B cell (primary cell): Measurements from ENCODE around the gene MOGAT2. TPM values are rescaled to one million over a fixed set of nuclear protein-coding genes. Genes with fewer than 3 reads are reported as not detected.
"Not testable (repeated sequence)": the region's sequence is repeated elsewhere in the genome, so short reads cannot be mapped to it uniquely, and the experiment has no call there.

Experiments
- ATAC-seq: fragments of 200-7000 bp; cut with Tn5 transposase; one replicate; pipeline ENCODE4 v1.10.0; 2021; ENCODE audit warnings: low read depth, mild to moderate bottlenecking, moderate number of reproducible peaks, moderate library complexity
- CTCF ChIA-PET: fragments of 350-600 bp; sonication (Branson Sonifier 250); formaldehyde crosslinking; loops from one replicate; lab custom pipeline; 2021; ENCODE audit warnings: antibody characterized with exemption, inconsistent platforms; lab: Charles Lee
- POLR2A ChIA-PET: fragments of 350-600 bp; sonication (Branson Sonifier 250); formaldehyde crosslinking; loops from one replicate; lab custom pipeline; 2021; ENCODE audit warnings: antibody characterized with exemption; lab: Charles Lee
- DNase-seq: peaks from one replicate; pipeline ENCODE4 v3.0.0; 2013
- H2AFZ ChIP-seq: 2 replicates; pipeline ENCODE4 v1.6.1; 2012; ENCODE audit warnings: mild to moderate bottlenecking, low read depth, low read length; ENCODE audit not compliant: insufficient read depth, poor library complexity, severe bottlenecking
- H3K27ac ChIP-seq, 2 donors: 1 replicate in 1 of 2; 2 replicates in 1 of 2; pipeline ENCODE4 v1.5.1; 2012 to 2013; ENCODE audit warnings: low read length in 2 of 2, mild to moderate bottlenecking in 2 of 2, moderate library complexity in 1 of 2
- H3K27me3 ChIP-seq, 4 experiments: fragments of 200-600 bp in 1 of 4; sonication (generic) in 1 of 4; replicated peaks in 1 of 4; 1 replicate in 2 of 4; 2 replicates in 2 of 4; pipeline versions ENCODE4 v1.6.1 to v1.7.0; 2013 to 2016; ENCODE audit warnings: low read length in 3 of 4, mild to moderate bottlenecking in 2 of 4, mixed read lengths in 1 of 4, moderate library complexity in 1 of 4; ENCODE audit not compliant: insufficient read depth in 4 of 4, control insufficient read depth in 3 of 4; ENCODE audit errors: control extremely low read depth in 1 of 4
- H3K36me3 ChIP-seq, 2 experiments: replicated peaks in 1 of 2; 1 replicate in 1 of 2; 2 replicates in 1 of 2; pipeline versions ENCODE4 v1.6.1 to v1.7.1; 2013; ENCODE audit warnings: low read length in 1 of 2; ENCODE audit not compliant: insufficient read depth in 2 of 2, control insufficient read depth in 1 of 2; ENCODE audit errors: control extremely low read depth in 1 of 2, extremely low read depth in 1 of 2
- H3K4me1 ChIP-seq, 2 donors: fragments of 200-600 bp in 1 of 2; sonication (generic) in 1 of 2; 1 replicate in 1 of 2; 2 replicates in 1 of 2; pipeline versions ENCODE4 v1.5.1 to v1.6.1; 2013 to 2017; ENCODE audit warnings: low read length in 2 of 2; ENCODE audit not compliant: control insufficient read depth in 2 of 2, insufficient read depth in 2 of 2
- H3K4me2 ChIP-seq: replicated peaks from 2 replicates; pipeline ENCODE3; 2012; ENCODE audit warnings: mild to moderate bottlenecking, low read depth, low read length; ENCODE audit not compliant: poor library complexity, severe bottlenecking
- H3K4me3 ChIP-seq, 5 experiments: fragments of 200-600 bp in 1 of 5; sonication (generic) in 1 of 5; 1 replicate in 3 of 5; 2 replicates in 2 of 5; pipeline versions ENCODE4 v1.5.1 to v1.7.0; 2011 to 2016; ENCODE audit warnings: low read length in 4 of 5, mild to moderate bottlenecking in 4 of 5, low read depth in 2 of 5, control low read depth in 1 of 5, moderate library complexity in 1 of 5; ENCODE audit not compliant: insufficient read depth in 1 of 5; ENCODE audit errors: control extremely low read depth in 1 of 5, extremely low read depth in 1 of 5
- H3K79me2 ChIP-seq: fragments of 200-600 bp; sonication (generic); one replicate; pipeline ENCODE4 v1.6.0; 2016; ENCODE audit warnings: low read length; ENCODE audit not compliant: control insufficient read depth, insufficient read depth
- H3K9ac ChIP-seq: fragments of 200-600 bp; sonication (generic); 2 replicates; pipeline ENCODE4 v1.6.1; 2017; ENCODE audit warnings: mild to moderate bottlenecking, low read length, moderate library complexity
- H3K9me3 ChIP-seq, 3 donors: one replicate each; pipeline versions ENCODE4 v1.6.1 to v1.7.1; 2013; ENCODE audit warnings: low read length in 2 of 3; ENCODE audit not compliant: control insufficient read depth in 2 of 3, insufficient read depth in 1 of 3; ENCODE audit errors: control extremely low read depth in 1 of 3
- H4K20me1 ChIP-seq: 2 replicates; pipeline ENCODE4 v1.6.0; 2012; ENCODE audit warnings: mild to moderate bottlenecking, low read length; ENCODE audit not compliant: insufficient read depth, control insufficient read depth, poor library complexity, severe bottlenecking
- H3K27ac Mint-ChIP-seq: one replicate; pipeline ENCODE4 v1.8.0; 2021; ENCODE audit warnings: mixed read lengths
- H3K27me3 Mint-ChIP-seq: one replicate; pipeline ENCODE4 v1.8.0; 2021; ENCODE audit warnings: mixed read lengths
- H3K4me1 Mint-ChIP-seq: one replicate; pipeline ENCODE4 v1.8.0; 2021; ENCODE audit warnings: mixed read lengths
- H3K4me3 Mint-ChIP-seq: one replicate; pipeline ENCODE4 v1.8.0; 2021; ENCODE audit warnings: mixed read lengths
- H3K9me3 Mint-ChIP-seq: one replicate; pipeline ENCODE4 v1.8.0; 2022; ENCODE audit warnings: mixed read lengths; ENCODE audit not compliant: insufficient read depth
- EZH2 ChIP-seq: IDR thresholded peaks from 2 replicates; pipeline ENCODE4 v1.6.1; 2012; ENCODE audit warnings: borderline replicate concordance, low read depth, mild to moderate bottlenecking, moderate library complexity, low read length; ENCODE audit not compliant: insufficient read depth, poor library complexity, severe bottlenecking
- WGBS: methylation state at CpG from one replicate; pipeline ENCODE4 v1.1.5; 2013; ENCODE audit warnings: missing lambda C conversion rate; ENCODE audit not compliant: insufficient coverage; 5-methylcytosine and 5-hydroxymethylcytosine counted together
- intact Hi-C: fragments of 100-400 bp; cut with micrococcal nuclease; formaldehyde crosslinking; loops from one replicate; pipeline ENCODE4 v1.10.0; 2022
- polyA plus RNA-seq: library from polyadenylated mRNA; depleted of rRNA; stranded (reverse); fragments of >200 nt; gene quantifications from 2 replicates; pipeline ENCODE4 v1.2.3, GENCODE V29; 2012
- total RNA-seq, 2 donors: library from RNA; stranded (reverse); fragments of 120-200 nt in 1 of 2; gene quantifications; 1 replicate in 1 of 2; 2 replicates in 1 of 2; pipeline versions ENCODE4 v1.2.3 to v1.2.4, GENCODE V29; 2013 to 2022
- TF ChIP-seq, protein P1 (sequence below): fragments of 200-600 bp; IDR thresholded peaks from one replicate; pipeline ENCODE4 v1.8.0; 2022; ENCODE audit warnings: antibody characterized with exemption, mild to moderate bottlenecking

MOGAT2 gene
- total and polyA plus RNA-seq, 2 donors (not counting 1 experiment from before 2014, with no cell fraction given): not detected

DNA sequence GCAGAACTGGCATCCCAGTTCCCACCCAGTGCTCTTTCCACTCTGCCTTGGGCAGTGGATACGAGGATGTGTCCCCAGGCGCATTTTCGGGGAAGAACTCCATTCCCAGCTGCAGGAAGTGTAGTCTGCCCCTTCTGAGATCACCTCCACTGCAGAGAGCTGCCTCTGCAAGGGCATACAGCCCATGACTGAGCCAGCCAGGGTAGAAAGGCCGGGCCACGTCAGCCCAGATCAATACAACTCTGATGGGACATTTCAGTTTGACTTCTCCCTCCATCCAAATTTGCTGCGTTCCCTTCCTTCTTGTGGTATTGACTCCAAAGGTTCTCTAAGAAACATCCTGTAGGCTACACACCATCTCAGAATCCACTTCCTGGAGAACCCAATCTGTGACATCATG, 19.7 kb downstream of the MOGAT2 start:
- POLR2A ChIA-PET: no interaction called here
- Histone ChIP-seq H3K4me3 (no peak overlapping the region), H3K27ac (no peak overlapping the region), H3K4me1 (no peaks in the 10 kb centered on the region), H3K27me3 (peaks cover 0 to 6% (median 2%) of the 10 kb centered on the region in 4 experiments), H3K9ac (no peak overlapping the region), H3K4me2 (no peak overlapping the region), H3K9me3 (peaks cover 0 to 3% (median 0%) of the 10 kb centered on the region in 3 donors), H3K36me3 (no peaks in the 10 kb centered on the region), H3K79me2 (no peaks in the 10 kb centered on the region), H4K20me1 (no peaks in the 10 kb centered on the region), H2AFZ (no peak overlapping the region)
- Mint-ChIP-seq H3K9me3 (no peaks in the 10 kb centered on the region), H3K27ac (no peak overlapping the region), H3K4me1 (no peaks in the 10 kb centered on the region), H3K27me3 (peaks cover 23% of the 10 kb centered on the region), H3K4me3 (no peak overlapping the region)
- CTCF ChIA-PET: interaction anchor here (1.0 kb wide), 1 partner anchor 31 kb away, joined by 3 read pairs; no protein-coding TSS in a partner anchor
- no peak for ATAC-seq
- TF ChIP-seq, protein P1, sequence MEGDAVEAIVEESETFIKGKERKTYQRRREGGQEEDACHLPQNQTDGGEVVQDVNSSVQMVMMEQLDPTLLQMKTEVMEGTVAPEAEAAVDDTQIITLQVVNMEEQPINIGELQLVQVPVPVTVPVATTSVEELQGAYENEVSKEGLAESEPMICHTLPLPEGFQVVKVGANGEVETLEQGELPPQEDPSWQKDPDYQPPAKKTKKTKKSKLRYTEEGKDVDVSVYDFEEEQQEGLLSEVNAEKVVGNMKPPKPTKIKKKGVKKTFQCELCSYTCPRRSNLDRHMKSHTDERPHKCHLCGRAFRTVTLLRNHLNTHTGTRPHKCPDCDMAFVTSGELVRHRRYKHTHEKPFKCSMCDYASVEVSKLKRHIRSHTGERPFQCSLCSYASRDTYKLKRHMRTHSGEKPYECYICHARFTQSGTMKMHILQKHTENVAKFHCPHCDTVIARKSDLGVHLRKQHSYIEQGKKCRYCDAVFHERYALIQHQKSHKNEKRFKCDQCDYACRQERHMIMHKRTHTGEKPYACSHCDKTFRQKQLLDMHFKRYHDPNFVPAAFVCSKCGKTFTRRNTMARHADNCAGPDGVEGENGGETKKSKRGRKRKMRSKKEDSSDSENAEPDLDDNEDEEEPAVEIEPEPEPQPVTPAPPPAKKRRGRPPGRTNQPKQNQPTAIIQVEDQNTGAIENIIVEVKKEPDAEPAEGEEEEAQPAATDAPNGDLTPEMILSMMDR: no peak
- intact Hi-C loops: no loop called here
- WGBS: 88% methylated on average over 6 of the region's 6 CpGs
- DNase-seq: no peak

DNA sequence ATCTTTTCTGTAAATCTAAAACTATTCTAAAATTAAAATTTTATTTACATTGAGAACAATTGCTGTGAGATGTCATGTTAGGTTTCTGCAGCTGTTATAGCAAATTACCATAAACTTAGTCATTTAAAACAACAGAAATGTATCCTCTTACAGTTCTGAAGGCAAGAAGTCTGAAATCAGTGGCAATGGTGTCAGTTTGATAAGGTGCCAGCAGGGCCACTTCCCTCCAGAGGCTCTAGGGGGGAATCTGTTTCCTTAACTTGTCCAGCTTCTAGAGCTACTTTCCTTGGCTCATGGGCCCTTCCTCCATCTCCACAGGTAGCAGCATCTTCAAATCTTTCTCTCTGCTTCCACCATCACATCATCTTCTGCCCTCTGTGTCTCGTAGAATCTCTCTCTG, 23.0 kb downstream of the MOGAT2 start:
- no peak for DNase-seq
- Histone ChIP-seq H3K27ac (no peak overlapping the region), H2AFZ (no peak overlapping the region), H4K20me1 (no peaks in the 10 kb centered on the region), H3K4me1 (no peaks in the 10 kb centered on the region), H3K79me2 (no peaks in the 10 kb centered on the region), H3K4me3 (no peak overlapping the region), H3K27me3 (peaks cover 0 to 20% (median 9%) of the 10 kb centered on the region in 4 experiments), H3K4me2 (no peak overlapping the region), H3K9ac (no peak overlapping the region), H3K9me3 (no peaks in the 10 kb centered on the region), H3K36me3 (no peaks in the 10 kb centered on the region)
- no peak overlapping the region for H3K27ac Mint-ChIP-seq
- ChIA-PET CTCF (no interaction called here), POLR2A (no interaction called here)
- TF ChIP-seq, protein P1: no peak
- no peak for TF ChIP-seq EZH2
- H3K9me3 Mint-ChIP-seq: no peaks in the 10 kb centered on the region
- H3K4me3 Mint-ChIP-seq: no peak overlapping the region
- ATAC-seq: no peak
- H3K4me1 Mint-ChIP-seq: no peaks in the 10 kb centered on the region
- intact Hi-C loops: no loop called here
- H3K27me3 Mint-ChIP-seq: peaks cover 35% of the 10 kb centered on the region
- 100% methylated on average over 1 of the region's 1 CpG for WGBS

DNA sequence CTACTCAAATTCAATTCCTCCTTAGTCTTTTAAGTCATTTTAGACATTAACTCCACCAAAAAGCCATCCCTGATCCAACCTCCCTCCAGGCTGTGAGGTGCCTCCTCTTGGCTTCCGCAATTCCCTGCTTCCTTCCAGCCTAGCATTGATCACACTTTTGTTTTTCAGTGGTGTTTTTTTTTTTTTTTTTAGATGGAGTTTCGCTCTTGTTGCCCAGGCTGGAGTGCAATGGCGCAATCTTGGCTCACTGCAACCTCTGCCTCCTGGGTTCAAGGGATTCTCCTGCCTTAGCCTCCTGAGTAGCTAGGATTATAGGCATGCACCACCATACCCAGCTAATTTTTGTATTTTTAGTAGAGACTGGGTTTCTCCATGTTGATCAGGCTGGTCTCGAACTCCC, 25.5 kb downstream of the MOGAT2 start:
- H3K9me3 ChIP-seq, H2AFZ ChIP-seq, DNase-seq, H3K9ac ChIP-seq, H3K4me3 Mint-ChIP-seq, H3K4me1 Mint-ChIP-seq, H3K79me2 ChIP-seq, H3K4me3 ChIP-seq, CTCF ChIA-PET, H4K20me1 ChIP-seq, intact Hi-C loops, POLR2A ChIA-PET, H3K9me3 Mint-ChIP-seq, H3K27ac Mint-ChIP-seq, H3K4me2 ChIP-seq, H3K27ac ChIP-seq, ATAC-seq, H3K36me3 ChIP-seq, H3K4me1 ChIP-seq: not testable (repeated sequence)
- peaks cover 47% of the 10 kb centered on the region for H3K27me3 Mint-ChIP-seq
- WGBS: 100% methylated on average over 1 of the region's 4 CpGs
- peaks cover 0 to 27% (median 9%) of the 10 kb centered on the region in 4 experiments for H3K27me3 ChIP-seq
